ENCODE results near the gene NOS3. TPM values are rescaled to one million over a fixed set of nuclear protein-coding genes. Genes with fewer than 3 reads are reported as not detected.

NOS3 gene
- total and polyA plus RNA-seq, 9 of the 15 experiments (the other 6 are each of a cell fraction or from before 2014, with no cell fraction given), result 1.1 to 121 (median 23.6) TPM

DNA sequence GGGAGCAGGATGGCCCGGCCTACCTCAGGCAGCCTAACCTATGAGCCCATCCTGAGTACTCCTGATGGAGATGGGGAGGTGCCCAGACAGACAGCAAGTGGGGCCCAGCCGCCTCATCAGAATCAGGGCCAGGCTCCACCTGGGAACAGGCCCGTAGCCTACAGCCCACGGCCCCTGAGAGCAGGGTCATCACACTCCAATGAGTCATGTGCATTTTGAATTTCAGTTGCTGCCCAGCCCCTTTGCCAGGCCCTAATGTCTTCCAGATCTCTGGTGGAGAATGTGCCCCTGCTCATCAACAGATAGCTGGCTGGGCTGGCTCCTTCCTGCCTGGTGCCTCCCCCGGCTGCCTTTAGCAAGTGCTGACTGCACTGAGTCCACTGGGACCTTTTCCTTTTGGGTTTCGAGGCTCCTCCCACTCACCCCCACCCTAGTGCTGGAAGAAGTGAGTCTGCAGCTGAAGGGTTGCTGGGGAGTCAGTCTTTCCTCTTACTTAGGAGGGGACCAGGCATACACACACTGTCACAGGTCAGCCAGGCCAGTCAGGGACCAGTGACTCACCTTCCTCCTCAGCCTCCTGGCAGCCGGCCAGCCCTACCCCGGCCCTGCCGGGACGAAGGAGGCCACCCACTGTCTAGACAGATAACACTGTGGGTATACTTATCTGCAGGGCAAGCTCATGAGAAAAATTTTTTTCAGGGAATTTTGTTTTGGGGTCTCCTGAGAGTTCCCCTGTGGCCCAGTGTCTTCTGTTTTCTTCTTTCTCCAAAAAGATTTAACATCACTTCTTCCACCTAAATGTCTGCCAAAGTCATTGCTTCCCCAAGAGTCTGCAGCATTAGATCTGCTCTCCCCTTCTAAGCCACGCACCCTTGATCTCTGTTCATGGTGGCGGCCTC lies 48.4 kb downstream of the NOS3 start (continued):
- TF ChIP-seq ZNF318 (IDR thresholded peaks at IDR 0.05; ENCODE audit: borderline replicate concordance in 1 of 2, low read depth in 1 of 2) (peak in 1 of 2 experiments; percentile 79; a peak in 2 of 4 replicates), ZNF24 (IDR thresholded peaks at IDR 0.05) (peak; percentile 97), FOXJ3 (CRISPR knock-in tag; IDR thresholded peaks at IDR 0.05) (no peak), ZNF197 (CRISPR knock-in tag; IDR thresholded peaks at IDR 0.05; ENCODE audit: low read depth) (0 out of 2 replicates have a peak, but pooled peaks have one; percentile 75), GATAD2B (IDR thresholded peaks at IDR 0.05; ENCODE audit: borderline replicate concordance) (no peak; the same call in 1 of the 2 replicates), HMGN3 (IDR thresholded peaks at IDR 0.05; ENCODE audit: borderline replicate concordance, extremely low read depth, insufficient read length, low read depth, low read length) (peak; percentile 100), TRIM28 (IDR thresholded peaks at IDR 0.05) (peak; percentile 54; the same call in 1 of the 2 replicates), CSDE1 (IDR thresholded peaks at IDR 0.05) (no peak), ZFP30 (CRISPR knock-in tag; IDR thresholded peaks at IDR 0.05; ENCODE audit: borderline replicate concordance) (no peak)
- TF ChIP-seq, protein P1, sequence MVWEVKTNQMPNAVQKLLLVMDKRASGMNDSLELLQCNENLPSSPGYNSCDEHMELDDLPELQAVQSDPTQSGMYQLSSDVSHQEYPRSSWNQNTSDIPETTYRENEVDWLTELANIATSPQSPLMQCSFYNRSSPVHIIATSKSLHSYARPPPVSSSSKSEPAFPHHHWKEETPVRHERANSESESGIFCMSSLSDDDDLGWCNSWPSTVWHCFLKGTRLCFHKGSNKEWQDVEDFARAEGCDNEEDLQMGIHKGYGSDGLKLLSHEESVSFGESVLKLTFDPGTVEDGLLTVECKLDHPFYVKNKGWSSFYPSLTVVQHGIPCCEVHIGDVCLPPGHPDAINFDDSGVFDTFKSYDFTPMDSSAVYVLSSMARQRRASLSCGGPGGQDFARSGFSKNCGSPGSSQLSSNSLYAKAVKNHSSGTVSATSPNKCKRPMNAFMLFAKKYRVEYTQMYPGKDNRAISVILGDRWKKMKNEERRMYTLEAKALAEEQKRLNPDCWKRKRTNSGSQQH (CRISPR knock-in tag; IDR thresholded peaks at IDR 0.05), result no peak
- TF ChIP-seq, protein P2, sequence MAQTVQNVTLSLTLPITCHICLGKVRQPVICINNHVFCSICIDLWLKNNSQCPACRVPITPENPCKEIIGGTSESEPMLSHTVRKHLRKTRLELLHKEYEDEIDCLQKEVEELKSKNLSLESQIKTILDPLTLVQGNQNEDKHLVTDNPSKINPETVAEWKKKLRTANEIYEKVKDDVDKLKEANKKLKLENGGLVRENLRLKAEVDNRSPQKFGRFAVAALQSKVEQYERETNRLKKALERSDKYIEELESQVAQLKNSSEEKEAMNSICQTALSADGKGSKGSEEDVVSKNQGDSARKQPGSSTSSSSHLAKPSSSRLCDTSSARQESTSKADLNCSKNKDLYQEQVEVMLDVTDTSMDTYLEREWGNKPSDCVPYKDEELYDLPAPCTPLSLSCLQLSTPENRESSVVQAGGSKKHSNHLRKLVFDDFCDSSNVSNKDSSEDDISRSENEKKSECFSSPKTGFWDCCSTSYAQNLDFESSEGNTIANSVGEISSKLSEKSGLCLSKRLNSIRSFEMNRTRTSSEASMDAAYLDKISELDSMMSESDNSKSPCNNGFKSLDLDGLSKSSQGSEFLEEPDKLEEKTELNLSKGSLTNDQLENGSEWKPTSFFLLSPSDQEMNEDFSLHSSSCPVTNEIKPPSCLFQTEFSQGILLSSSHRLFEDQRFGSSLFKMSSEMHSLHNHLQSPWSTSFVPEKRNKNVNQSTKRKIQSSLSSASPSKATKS (CRISPR knock-in tag; IDR thresholded peaks at IDR 0.05), result no peak
- TF ChIP-seq, protein P3, sequence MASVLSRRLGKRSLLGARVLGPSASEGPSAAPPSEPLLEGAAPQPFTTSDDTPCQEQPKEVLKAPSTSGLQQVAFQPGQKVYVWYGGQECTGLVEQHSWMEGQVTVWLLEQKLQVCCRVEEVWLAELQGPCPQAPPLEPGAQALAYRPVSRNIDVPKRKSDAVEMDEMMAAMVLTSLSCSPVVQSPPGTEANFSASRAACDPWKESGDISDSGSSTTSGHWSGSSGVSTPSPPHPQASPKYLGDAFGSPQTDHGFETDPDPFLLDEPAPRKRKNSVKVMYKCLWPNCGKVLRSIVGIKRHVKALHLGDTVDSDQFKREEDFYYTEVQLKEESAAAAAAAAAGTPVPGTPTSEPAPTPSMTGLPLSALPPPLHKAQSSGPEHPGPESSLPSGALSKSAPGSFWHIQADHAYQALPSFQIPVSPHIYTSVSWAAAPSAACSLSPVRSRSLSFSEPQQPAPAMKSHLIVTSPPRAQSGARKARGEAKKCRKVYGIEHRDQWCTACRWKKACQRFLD (CRISPR knock-in tag; IDR thresholded peaks at IDR 0.05), result peak; percentile 92

Data from K562 (cell line).